Epithelial cell of esophagus (primary cell): ENCODE measurements around the gene HDDC3.

Source experiments
- DNase-seq: peaks from one replicate; pipeline ENCODE4 v3.0.0; 2010; ENCODE audit warnings: low read depth
- H3K4me3 ChIP-seq: 2 replicates; pipeline ENCODE4 v1.5.1; 2011; ENCODE audit warnings: mild to moderate bottlenecking, low read length, control low read depth
- TF ChIP-seq, protein P1 (sequence below): IDR thresholded peaks from 2 replicates; pipeline ENCODE4 v1.5.1; 2011; ENCODE audit warnings: low read depth, mild to moderate bottlenecking, low read length, control low read depth, inconsistent platforms; ENCODE audit not compliant: insufficient read depth; ENCODE audit errors: missing control alignments

HDDC3 gene

DNA sequence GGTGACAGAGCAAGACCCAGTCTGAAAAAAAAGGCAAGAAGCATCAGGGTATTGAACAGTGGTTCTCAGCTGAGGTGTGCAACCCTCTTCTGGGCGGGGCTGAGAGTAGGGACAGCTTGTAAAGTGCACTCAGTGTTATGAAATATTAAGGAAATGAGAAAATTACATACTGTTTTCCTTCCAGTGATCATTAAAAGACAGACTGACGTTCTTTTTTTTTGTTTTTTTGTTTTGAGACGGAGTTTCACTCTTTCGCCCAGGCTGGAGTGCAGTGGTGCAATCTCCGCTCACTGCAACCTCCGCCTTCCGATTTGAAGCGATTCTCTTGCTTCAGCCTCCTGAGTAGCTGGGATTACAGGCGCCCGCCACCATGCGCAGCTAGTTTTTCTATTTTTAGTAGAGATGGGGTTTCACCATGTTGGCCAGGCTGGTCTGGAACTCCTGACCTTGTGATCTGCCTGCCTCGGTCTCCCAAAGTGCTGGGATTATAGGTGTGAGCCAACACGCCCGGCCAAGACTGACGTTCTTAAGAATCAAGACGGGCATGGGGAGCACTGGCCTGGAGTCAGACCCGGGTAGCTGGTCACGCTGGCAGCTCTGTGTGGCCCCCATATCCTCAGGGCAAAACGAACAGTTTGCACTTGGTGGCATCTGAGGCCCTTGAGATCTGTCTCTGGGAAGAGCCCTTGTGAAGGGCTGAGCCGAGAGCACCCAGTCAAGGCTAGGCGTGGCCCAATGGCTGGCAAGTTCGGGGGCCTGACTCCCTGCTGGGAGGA is 17.9 kb downstream of the HDDC3 start:
- TF ChIP-seq, protein P1, sequence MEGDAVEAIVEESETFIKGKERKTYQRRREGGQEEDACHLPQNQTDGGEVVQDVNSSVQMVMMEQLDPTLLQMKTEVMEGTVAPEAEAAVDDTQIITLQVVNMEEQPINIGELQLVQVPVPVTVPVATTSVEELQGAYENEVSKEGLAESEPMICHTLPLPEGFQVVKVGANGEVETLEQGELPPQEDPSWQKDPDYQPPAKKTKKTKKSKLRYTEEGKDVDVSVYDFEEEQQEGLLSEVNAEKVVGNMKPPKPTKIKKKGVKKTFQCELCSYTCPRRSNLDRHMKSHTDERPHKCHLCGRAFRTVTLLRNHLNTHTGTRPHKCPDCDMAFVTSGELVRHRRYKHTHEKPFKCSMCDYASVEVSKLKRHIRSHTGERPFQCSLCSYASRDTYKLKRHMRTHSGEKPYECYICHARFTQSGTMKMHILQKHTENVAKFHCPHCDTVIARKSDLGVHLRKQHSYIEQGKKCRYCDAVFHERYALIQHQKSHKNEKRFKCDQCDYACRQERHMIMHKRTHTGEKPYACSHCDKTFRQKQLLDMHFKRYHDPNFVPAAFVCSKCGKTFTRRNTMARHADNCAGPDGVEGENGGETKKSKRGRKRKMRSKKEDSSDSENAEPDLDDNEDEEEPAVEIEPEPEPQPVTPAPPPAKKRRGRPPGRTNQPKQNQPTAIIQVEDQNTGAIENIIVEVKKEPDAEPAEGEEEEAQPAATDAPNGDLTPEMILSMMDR, result no peak
- no peak overlapping the region for H3K4me3 ChIP-seq
- no peak for DNase-seq

- TF ChIP-seq, protein P1, result no peak
- H3K4me3 ChIP-seq, result no peak overlapping the region
- no peak for DNase-seq
Observed at GRCh38 chr15:90913398-90913944, 18.9 kb downstream of the HDDC3 start.

GRCh38 chr15:90912770-90913075 is 19.6 kb downstream of the HDDC3 start:
- TF ChIP-seq, protein P1, result no peak
- no peak overlapping the region for H3K4me3 ChIP-seq
- DNase-seq, result no peak

- no peak for DNase-seq
- no peak overlapping the region for H3K4me3 ChIP-seq
- TF ChIP-seq, protein P1, result no peak
Observed at GRCh38 chr15:90911906-90912769, 20.2 kb downstream of the HDDC3 start.

DNA sequence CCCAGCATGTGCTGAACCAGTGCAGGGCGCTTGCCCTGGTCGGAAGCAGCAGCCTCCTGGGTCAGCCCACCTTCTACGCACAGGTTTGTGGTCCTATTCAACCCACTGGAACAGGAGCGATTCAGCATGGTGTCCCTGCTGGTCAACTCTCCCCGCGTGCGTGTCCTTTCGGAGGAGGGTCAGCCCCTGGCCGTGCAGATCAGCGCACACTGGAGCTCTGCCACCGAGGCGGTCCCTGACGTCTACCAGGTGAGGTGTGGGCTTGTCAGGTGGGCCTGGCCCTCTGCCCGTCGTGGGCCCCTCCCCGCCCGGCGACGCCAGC is 21.1 kb downstream of the HDDC3 start:
- TF ChIP-seq, protein P1, result no peak
- DNase-seq, result no peak
- H3K4me3 ChIP-seq, result no peak overlapping the region

- no peak for DNase-seq
- no peak overlapping the region for H3K4me3 ChIP-seq
- TF ChIP-seq, protein P1, result no peak
Observed at GRCh38 chr15:90910441-90911301, 21.7 kb downstream of the HDDC3 start.
